Hepatocyte (in vitro differentiated cells): ENCODE results near the gene CLEC14A.

Source experiments
- EZH2 ChIP-seq: fragments of 200-600 bp; sonication (generic); IDR thresholded peaks from 2 replicates; pipeline ENCODE4 v1.6.1; 2016; ENCODE audit warnings: antibody characterized with exemption, mild to moderate bottlenecking, borderline replicate concordance
- EZH2phosphoT487 ChIP-seq: fragments of 200-600 bp; sonication (generic); IDR thresholded peaks from one replicate; pipeline ENCODE4 v1.6.1; 2018; ENCODE audit warnings: antibody characterized with exemption, mild to moderate bottlenecking, low read depth, moderate library complexity; ENCODE audit not compliant: unreplicated experiment, severe bottlenecking
- TF ChIP-seq, protein P1 (sequence below): fragments of 200-600 bp; sonication (generic); IDR thresholded peaks from 2 replicates; pipeline ENCODE4 v1.5.1; 2016; ENCODE audit warnings: antibody characterized with exemption, mild to moderate bottlenecking; ENCODE audit not compliant: poor library complexity

DNA sequence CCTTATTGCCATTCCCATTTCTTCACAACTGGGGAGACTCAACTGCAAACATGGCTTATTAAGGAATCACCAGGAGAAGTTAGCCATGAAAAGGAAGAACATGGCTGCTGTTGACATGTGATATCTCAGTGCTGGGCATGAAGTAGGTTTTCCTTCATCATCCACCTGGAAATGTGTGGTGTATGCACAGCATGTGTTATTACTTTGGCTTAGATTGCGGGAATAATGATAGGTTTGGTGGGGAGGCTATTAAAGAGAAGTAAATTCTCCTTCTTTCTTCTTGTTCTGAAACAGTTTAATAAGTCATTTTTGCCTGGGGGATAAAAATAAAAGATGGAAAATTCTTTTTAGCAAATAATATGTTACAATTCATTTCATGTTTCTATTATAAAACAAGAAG, 23.7 kb upstream of the CLEC14A start:
- no peak for TF ChIP-seq EZH2
- TF ChIP-seq, protein P1, sequence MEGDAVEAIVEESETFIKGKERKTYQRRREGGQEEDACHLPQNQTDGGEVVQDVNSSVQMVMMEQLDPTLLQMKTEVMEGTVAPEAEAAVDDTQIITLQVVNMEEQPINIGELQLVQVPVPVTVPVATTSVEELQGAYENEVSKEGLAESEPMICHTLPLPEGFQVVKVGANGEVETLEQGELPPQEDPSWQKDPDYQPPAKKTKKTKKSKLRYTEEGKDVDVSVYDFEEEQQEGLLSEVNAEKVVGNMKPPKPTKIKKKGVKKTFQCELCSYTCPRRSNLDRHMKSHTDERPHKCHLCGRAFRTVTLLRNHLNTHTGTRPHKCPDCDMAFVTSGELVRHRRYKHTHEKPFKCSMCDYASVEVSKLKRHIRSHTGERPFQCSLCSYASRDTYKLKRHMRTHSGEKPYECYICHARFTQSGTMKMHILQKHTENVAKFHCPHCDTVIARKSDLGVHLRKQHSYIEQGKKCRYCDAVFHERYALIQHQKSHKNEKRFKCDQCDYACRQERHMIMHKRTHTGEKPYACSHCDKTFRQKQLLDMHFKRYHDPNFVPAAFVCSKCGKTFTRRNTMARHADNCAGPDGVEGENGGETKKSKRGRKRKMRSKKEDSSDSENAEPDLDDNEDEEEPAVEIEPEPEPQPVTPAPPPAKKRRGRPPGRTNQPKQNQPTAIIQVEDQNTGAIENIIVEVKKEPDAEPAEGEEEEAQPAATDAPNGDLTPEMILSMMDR = no peak
- TF ChIP-seq EZH2phosphoT487 = no peak
